GM12891 (cell line): ENCODE results near the gene TPO.

Experiments
- PAX5 ChIP-seq: IDR thresholded peaks from 2 replicates; pipeline ENCODE4 v1.6.1; 2011; ENCODE audit warnings: low read length, moderate library complexity, mild to moderate bottlenecking; ENCODE audit not compliant: insufficient read depth, severe bottlenecking
- POLR2A ChIP-seq: IDR thresholded peaks from 2 replicates; pipeline ENCODE4 v1.6.1; 2011; ENCODE audit warnings: low read depth, low read length, control low read depth
- POLR2AphosphoS5 ChIP-seq: IDR thresholded peaks from 2 replicates; pipeline ENCODE4 v1.6.1; 2011; ENCODE audit warnings: low read depth, low read length, control low read depth
- POU2F2 ChIP-seq: IDR thresholded peaks from 2 replicates; pipeline ENCODE4 v1.6.1; 2011; ENCODE audit warnings: low read depth, mild to moderate bottlenecking, control low read depth, low read length, moderate library complexity
- TAF1 ChIP-seq: IDR thresholded peaks from 2 replicates; pipeline ENCODE4 v1.6.1; 2011; ENCODE audit warnings: low read depth, low read length, control low read depth

- no peak for TF ChIP-seq POLR2A
- no peak for TF ChIP-seq POLR2AphosphoS5
- TF ChIP-seq TAF1, result no peak
- TF ChIP-seq POU2F2, result no peak
- no peak for TF ChIP-seq PAX5
Measured at GRCh38 chr2:1488181-1488671, 75.0 kb downstream of the TPO start.
